ENCODE results near the gene SIX4. TPM values are rescaled to one million over a fixed set of nuclear protein-coding genes. Genes with fewer than 3 reads are reported as not detected.

SIX4 gene
- total RNA-seq = 10.1 and 12.7 TPM in 2 replicates

GRCh38 chr14:60723907-60724618 is at the start of gene SIX4:
SIX4 (minus strand) TSS chr14:60724351; CDS start chr14:60724074, 277 bp downstream.

GRCh38 chr14:60734465-60735242 is 10.5 kb upstream of the SIX4 start, which contains the start of gene MNAT1:
MNAT1 (plus strand) TSS chr14:60734761; CDS start chr14:60734863, 102 bp downstream.

Other genes with a start within 250 kb of the SIX4 start
- gene C14orf39, start 238.3 kb downstream of the SIX4 start, total RNA-seq = under 0.01 TPM in 1 of 2 replicates, not detected in the other
- not detected in 2 replicates for gene SIX6, start 215.2 kb downstream of the SIX4 start, total RNA-seq
- gene SIX1, start 74.9 kb downstream of the SIX4 start, total RNA-seq = under 0.01 and 0.18 TPM in 2 replicates
- gene MNAT1, start 10.4 kb upstream of the SIX4 start, total RNA-seq = 48.7 and 53.0 TPM in 2 replicates